DOHH2 (cell line): ENCODE results near the gene MKNK2.

Experiments
- CTCF ChIP-seq: fragments of 200-600 bp; sonication (generic); IDR thresholded peaks from one replicate; pipeline ENCODE4 v1.5.1; 2014; ENCODE audit warnings: antibody characterized with exemption, mild to moderate bottlenecking, low read depth, low read length; ENCODE audit not compliant: poor library complexity, severe bottlenecking
- EZH2phosphoT487 ChIP-seq: fragments of 200-600 bp; sonication (generic); IDR thresholded peaks from 2 replicates; pipeline ENCODE4 v1.6.1; 2017; ENCODE audit warnings: borderline replicate concordance, mild to moderate bottlenecking, antibody characterized with exemption, low read length, moderate library complexity, mixed read lengths

GRCh38 chr19:2015608-2015950 lies 35.5 kb downstream of the MKNK2 start, which contains the start of gene BTBD2:
- TF ChIP-seq CTCF (no peak), EZH2phosphoT487 (no peak)
